ENCODE data around the gene SOCS7.
A peak's percentile ranks its signal among the peaks of the same experiment; 100 is the strongest.

SOCS7 gene

DNA sequence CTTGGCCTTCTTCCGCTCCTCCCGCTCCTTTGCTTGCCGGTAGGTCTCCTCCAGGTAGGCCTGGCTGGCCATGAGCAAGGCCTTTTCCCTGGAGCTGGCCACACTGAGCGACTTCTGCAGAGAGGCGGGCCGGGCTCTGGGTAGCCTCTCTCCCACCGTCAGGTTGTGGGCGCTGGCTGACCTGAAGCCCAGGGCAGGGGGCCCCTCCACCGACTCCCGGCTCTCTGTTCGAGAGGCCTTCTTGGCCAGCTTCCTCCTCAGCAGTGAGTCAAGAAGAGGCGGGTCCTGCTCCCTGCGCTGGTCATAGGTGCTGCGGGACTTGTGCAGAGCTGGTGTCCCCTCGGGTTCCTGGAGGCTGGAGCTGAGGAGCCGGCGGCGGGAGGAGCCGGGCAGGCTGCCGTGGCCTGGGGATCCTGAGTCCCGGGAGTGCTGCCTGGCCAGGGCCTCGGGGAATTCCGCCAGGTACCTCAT is 20.7 kb upstream of the SOCS7 start:
- no peak for ATAC-seq
- TF ChIP-seq TOX (CRISPR knock-in tag; IDR thresholded peaks at IDR 0.05; ENCODE audit: borderline replicate concordance) (no peak), BACH2 (CRISPR knock-in tag; IDR thresholded peaks at IDR 0.05; ENCODE audit: borderline replicate concordance) (no peak), TCF4 (CRISPR knock-in tag; IDR thresholded peaks at IDR 0.05; ENCODE audit: borderline replicate concordance) (no peak), ARNTL (CRISPR knock-in tag; IDR thresholded peaks at IDR 0.05; ENCODE audit: borderline replicate concordance, low read depth) (no peak), GLIS3 (CRISPR knock-in tag; IDR thresholded peaks at IDR 0.05) (no peak), CSDC2 (CRISPR knock-in tag; IDR thresholded peaks at IDR 0.05) (no peak), SNAI2 (CRISPR knock-in tag; IDR thresholded peaks at IDR 0.05) (no peak), ZNF565 (CRISPR knock-in tag; conservative IDR thresholded peaks at IDR 0.05; ENCODE audit: low read depth) (no peak), ISL1 (CRISPR knock-in tag; IDR thresholded peaks at IDR 0.05) (no peak), ZC3H10 (CRISPR knock-in tag; IDR thresholded peaks at IDR 0.05) (no peak)

DNA sequence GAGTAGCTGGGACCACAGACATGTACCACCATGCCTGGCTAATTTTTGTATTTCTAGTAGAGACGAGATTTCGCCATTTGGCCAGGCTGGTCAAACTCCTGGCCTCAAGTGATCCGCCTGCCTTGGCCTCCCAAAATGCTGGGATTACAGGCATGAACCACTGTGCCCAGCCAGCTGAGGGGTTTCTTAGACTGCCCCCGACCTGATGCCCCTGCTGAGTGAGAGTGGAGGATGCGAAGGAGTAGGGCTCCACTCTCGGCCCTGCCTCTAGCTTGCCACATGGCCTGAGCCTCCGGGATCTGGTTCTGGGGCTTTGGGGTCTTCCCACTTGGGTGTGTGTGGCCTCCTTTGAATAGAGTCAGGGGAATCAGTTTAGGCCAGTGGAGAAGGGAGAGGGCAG is 18.9 kb upstream of the SOCS7 start:
- TF ChIP-seq ZNF565 (CRISPR knock-in tag; conservative IDR thresholded peaks at IDR 0.05; ENCODE audit: low read depth): no peak
- no peak for TF ChIP-seq SNAI2 (CRISPR knock-in tag; IDR thresholded peaks at IDR 0.05)
- no peak for TF ChIP-seq ISL1 (CRISPR knock-in tag; IDR thresholded peaks at IDR 0.05)
- TF ChIP-seq, protein P1, sequence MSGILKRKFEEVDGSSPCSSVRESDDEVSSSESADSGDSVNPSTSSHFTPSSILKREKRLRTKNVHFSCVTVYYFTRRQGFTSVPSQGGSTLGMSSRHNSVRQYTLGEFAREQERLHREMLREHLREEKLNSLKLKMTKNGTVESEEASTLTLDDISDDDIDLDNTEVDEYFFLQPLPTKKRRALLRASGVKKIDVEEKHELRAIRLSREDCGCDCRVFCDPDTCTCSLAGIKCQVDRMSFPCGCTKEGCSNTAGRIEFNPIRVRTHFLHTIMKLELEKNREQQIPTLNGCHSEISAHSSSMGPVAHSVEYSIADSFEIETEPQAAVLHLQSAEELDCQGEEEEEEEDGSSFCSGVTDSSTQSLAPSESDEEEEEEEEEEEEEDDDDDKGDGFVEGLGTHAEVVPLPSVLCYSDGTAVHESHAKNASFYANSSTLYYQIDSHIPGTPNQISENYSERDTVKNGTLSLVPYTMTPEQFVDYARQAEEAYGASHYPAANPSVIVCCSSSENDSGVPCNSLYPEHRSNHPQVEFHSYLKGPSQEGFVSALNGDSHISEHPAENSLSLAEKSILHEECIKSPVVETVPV (CRISPR knock-in tag; IDR thresholded peaks at IDR 0.05): no peak
- no peak for TF ChIP-seq CSDC2 (CRISPR knock-in tag; IDR thresholded peaks at IDR 0.05)
- no peak for TF ChIP-seq ZNF70 (CRISPR knock-in tag; IDR thresholded peaks at IDR 0.05)
- no peak for TF ChIP-seq OSR1 (CRISPR knock-in tag; IDR thresholded peaks at IDR 0.05)
- TF ChIP-seq ZFP30 (CRISPR knock-in tag; IDR thresholded peaks at IDR 0.05): no peak
- no peak for ATAC-seq

DNA sequence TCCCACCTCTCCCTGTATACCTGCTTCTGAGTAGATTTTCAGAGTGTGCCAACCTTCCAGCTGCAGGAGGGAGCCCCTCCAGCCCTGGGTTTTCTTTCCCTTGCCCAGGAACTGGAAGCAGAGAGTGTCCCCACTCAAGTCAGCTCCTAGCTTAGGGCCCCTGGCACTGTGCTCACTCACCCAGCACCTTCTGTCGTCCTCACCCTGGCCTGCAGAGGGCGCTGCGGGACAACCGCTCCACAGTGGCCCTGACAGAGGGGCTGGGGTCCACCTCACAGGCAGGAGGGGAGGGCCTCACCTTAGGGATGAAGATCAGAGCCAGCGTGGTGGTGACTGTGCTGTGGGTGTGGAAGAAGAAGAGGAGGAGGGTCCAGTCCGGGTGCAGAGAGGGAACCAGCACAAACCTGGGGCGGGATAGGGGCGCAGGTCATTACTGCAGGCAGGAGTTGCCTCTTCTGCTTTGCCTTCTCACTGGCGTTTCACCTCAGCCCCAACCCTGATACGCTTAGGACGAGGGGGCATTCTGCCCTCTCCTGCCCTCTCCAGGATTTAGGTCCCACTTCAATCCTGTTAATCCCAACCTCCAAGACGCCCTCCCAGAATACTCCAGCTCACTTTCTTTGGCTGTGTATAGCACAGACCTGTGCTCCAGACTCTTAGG is 17.9 kb upstream of the SOCS7 start:
- ATAC-seq: peak; percentile 69

DNA sequence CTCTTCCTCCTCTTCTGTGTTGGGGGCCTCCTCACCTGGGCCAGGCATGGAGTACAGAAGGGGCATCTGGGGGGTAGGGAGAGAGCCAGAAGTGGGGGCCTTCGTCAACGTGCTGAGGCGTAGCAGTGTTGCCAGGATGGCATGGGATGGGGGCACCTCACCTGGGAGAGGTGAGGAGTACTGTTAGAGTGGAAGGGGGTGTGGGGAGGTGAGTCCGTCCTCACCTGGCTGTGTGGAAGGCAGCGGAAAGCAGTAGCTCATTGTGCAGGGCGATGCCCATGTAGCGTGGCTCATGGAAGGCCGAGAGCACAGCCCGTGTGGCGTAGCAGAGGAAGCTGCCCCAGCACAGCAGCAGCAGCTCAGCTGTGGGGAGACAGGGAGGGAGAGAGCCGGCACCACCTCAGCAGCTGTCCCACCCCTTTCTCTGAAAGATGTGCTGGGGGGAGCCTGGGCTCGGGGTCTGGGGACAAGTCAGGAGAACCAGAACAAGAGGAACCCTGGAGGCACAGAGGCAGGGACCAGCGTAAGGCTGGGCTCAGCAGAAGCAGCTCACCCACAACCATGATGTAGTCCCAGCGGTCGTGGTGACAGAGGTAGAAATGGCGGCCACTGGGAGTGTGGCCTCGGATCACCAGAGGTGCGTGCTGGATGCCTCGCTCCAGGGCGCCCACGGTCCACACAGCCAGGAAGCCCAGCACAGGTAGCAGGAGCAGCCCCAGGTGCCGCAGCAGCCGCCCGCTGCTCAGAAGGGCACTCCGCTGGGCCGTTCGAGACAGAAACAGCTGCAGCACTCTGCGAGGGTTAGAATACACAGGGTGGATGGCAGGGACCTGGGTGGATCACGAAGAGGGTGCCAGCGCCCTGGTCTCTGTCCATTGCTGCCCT is 16.9 kb upstream of the SOCS7 start:
- no peak for ATAC-seq
- TF ChIP-seq, protein P2, sequence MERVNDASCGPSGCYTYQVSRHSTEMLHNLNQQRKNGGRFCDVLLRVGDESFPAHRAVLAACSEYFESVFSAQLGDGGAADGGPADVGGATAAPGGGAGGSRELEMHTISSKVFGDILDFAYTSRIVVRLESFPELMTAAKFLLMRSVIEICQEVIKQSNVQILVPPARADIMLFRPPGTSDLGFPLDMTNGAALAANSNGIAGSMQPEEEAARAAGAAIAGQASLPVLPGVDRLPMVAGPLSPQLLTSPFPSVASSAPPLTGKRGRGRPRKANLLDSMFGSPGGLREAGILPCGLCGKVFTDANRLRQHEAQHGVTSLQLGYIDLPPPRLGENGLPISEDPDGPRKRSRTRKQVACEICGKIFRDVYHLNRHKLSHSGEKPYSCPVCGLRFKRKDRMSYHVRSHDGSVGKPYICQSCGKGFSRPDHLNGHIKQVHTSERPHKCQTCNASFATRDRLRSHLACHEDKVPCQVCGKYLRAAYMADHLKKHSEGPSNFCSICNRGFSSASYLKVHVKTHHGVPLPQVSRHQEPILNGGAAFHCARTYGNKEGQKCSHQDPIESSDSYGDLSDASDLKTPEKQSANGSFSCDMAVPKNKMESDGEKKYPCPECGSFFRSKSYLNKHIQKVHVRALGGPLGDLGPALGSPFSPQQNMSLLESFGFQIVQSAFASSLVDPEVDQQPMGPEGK (CRISPR knock-in tag; IDR thresholded peaks at IDR 0.05; ENCODE audit: borderline replicate concordance): no peak
- TF ChIP-seq ESRRG (CRISPR knock-in tag; IDR thresholded peaks at IDR 0.05) (no peak), ZNF565 (CRISPR knock-in tag; conservative IDR thresholded peaks at IDR 0.05; ENCODE audit: low read depth) (no peak), ZC3H10 (CRISPR knock-in tag; IDR thresholded peaks at IDR 0.05) (no peak), ISL1 (CRISPR knock-in tag; IDR thresholded peaks at IDR 0.05) (no peak), PPARA (CRISPR knock-in tag; IDR thresholded peaks at IDR 0.05; ENCODE audit: borderline replicate concordance) (no peak), ZFP30 (CRISPR knock-in tag; IDR thresholded peaks at IDR 0.05) (no peak), GLIS3 (CRISPR knock-in tag; IDR thresholded peaks at IDR 0.05) (no peak), ZFP3 (CRISPR knock-in tag; IDR thresholded peaks at IDR 0.05) (no peak), SNAI2 (CRISPR knock-in tag; IDR thresholded peaks at IDR 0.05) (no peak), OSR1 (CRISPR knock-in tag; IDR thresholded peaks at IDR 0.05) (no peak), ARNTL (CRISPR knock-in tag; IDR thresholded peaks at IDR 0.05; ENCODE audit: borderline replicate concordance, low read depth) (no peak), ZNF8 (CRISPR knock-in tag; IDR thresholded peaks at IDR 0.05) (no peak), RARB (CRISPR knock-in tag; IDR thresholded peaks at IDR 0.05) (no peak)
- TF ChIP-seq, protein P1 (CRISPR knock-in tag; IDR thresholded peaks at IDR 0.05): no peak
- TF ChIP-seq, protein P3, sequence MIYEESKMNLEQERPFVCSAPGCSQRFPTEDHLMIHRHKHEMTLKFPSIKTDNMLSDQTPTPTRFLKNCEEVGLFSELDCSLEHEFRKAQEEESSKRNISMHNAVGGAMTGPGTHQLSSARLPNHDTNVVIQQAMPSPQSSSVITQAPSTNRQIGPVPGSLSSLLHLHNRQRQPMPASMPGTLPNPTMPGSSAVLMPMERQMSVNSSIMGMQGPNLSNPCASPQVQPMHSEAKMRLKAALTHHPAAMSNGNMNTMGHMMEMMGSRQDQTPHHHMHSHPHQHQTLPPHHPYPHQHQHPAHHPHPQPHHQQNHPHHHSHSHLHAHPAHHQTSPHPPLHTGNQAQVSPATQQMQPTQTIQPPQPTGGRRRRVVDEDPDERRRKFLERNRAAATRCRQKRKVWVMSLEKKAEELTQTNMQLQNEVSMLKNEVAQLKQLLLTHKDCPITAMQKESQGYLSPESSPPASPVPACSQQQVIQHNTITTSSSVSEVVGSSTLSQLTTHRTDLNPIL (CRISPR knock-in tag; IDR thresholded peaks at IDR 0.05; ENCODE audit: low read depth): no peak

More for the DNA sequence above, 17.9 kb upstream of the SOCS7 start:
- TF ChIP-seq, protein P1 (CRISPR knock-in tag; IDR thresholded peaks at IDR 0.05): no peak
- no peak for TF ChIP-seq ESRRG (CRISPR knock-in tag; IDR thresholded peaks at IDR 0.05)
- no peak for TF ChIP-seq ZC3H10 (CRISPR knock-in tag; IDR thresholded peaks at IDR 0.05)
- no peak for TF ChIP-seq RARB (CRISPR knock-in tag; IDR thresholded peaks at IDR 0.05)
- TF ChIP-seq GLIS3 (CRISPR knock-in tag; IDR thresholded peaks at IDR 0.05): no peak
- TF ChIP-seq ZNF8 (CRISPR knock-in tag; IDR thresholded peaks at IDR 0.05): no peak
- TF ChIP-seq SNAI2 (CRISPR knock-in tag; IDR thresholded peaks at IDR 0.05): no peak
- no peak for TF ChIP-seq ZNF70 (CRISPR knock-in tag; IDR thresholded peaks at IDR 0.05)
- TF ChIP-seq, protein P4, sequence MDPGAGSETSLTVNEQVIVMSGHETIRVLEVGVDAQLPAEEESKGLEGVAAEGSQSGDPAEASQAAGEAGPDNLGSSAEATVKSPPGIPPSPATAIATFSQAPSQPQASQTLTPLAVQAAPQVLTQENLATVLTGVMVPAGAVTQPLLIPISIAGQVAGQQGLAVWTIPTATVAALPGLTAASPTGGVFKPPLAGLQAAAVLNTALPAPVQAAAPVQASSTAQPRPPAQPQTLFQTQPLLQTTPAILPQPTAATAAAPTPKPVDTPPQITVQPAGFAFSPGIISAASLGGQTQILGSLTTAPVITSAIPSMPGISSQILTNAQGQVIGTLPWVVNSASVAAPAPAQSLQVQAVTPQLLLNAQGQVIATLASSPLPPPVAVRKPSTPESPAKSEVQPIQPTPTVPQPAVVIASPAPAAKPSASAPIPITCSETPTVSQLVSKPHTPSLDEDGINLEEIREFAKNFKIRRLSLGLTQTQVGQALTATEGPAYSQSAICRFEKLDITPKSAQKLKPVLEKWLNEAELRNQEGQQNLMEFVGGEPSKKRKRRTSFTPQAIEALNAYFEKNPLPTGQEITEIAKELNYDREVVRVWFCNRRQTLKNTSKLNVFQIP (CRISPR knock-in tag; IDR thresholded peaks at IDR 0.05; ENCODE audit: borderline replicate concordance, low read depth): no peak

All from SK-N-SH treated with all-trans-retinoic acid at 6 μM for 48 hours (cell line).